Stromal cell of bone marrow (primary cell): ENCODE measurements around the gene MACC1.

Experiments
- DNase-seq: peaks from one replicate; pipeline ENCODE4 v3.0.0-alpha.2; 2012; ENCODE audit warnings: low read depth

The MACC1 gene, protein sequence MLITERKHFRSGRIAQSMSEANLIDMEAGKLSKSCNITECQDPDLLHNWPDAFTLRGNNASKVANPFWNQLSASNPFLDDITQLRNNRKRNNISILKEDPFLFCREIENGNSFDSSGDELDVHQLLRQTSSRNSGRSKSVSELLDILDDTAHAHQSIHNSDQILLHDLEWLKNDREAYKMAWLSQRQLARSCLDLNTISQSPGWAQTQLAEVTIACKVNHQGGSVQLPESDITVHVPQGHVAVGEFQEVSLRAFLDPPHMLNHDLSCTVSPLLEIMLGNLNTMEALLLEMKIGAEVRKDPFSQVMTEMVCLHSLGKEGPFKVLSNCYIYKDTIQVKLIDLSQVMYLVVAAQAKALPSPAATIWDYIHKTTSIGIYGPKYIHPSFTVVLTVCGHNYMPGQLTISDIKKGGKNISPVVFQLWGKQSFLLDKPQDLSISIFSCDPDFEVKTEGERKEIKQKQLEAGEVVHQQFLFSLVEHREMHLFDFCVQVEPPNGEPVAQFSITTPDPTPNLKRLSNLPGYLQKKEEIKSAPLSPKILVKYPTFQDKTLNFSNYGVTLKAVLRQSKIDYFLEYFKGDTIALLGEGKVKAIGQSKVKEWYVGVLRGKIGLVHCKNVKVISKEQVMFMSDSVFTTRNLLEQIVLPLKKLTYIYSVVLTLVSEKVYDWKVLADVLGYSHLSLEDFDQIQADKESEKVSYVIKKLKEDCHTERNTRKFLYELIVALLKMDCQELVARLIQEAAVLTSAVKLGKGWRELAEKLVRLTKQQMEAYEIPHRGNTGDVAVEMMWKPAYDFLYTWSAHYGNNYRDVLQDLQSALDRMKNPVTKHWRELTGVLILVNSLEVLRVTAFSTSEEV

DNA sequence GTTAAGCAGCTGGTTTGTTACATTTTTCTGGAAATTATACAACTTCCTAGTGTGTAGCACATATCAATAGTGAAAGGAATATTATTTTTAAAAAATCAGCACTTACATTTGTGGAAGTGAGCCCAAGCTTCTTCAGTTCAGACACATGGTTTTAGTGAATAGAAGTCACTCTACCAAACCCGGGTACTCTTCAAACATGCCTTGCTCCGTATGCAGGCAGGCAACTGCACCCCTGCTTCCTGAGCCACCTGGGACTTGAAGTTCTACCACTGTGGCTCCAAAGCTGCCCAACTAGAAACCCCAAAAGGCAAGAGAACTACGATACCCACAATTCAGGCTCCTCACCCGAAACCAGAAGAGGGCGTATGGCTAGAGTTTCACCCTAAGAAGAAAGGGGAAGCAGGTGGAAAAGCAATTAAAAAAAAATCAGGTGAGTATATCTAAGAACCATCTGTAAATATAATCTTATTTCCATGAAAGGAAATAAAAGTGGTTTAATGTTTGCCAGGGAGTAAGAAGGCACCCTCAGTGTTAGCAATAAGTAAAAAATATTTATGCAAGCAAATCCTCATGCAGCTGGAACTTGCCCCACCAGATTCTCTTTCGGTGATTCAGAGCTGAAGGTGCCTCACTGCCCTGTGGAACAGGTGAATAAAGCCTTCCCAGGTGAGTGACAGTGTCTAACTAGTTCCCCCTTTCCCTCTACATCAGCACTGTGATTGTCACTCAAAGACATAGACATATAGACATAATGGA is at the start of gene MACC1:
MACC1 (minus strand) TSS at position 192 of the 756 bp plus-strand sequence. CDS start 55,522 bp downstream, outside the sequence.
- DNase-seq, result no peak

DNA sequence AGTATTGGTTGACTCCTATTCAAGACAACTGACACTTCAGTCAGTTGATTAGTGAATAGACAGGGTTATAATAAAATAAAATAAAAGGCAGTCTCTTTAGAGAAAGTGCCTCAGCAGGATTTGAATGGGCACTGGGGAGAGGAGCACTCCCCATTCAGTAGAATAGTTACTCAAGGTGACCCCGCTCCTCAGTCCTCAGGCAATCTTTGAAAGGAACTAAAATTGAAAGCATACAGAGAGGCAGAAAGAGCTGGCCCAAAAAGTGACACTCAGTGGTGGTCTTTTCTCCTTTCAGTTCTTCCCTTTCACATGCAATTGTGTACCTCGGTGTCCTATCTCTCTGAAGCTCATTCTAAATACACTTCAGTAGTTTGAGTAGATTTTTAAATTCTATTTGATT is 47.4 kb upstream of the MACC1 start:
- DNase-seq, result no peak

DNA sequence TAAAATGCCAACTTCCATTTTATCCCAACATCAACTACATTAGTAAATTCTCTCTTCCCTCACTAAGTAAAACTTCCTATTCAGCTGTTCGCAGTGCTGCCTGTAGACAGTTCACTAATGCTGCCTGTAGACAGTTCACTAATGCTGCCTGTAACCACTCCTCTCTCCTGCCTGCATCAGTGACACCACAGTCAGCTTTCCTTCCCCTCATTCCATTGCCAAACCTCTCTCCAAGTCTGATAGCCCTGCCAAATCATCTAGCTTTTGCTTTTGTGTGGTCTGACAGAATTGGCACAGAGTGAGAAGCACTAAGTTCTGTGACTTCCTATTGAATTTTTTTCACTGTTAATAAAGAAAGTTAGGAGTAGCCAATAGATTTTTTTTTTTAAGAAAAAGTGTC is 43.0 kb upstream of the MACC1 start:
- peak; percentile 50 for DNase-seq

DNA sequence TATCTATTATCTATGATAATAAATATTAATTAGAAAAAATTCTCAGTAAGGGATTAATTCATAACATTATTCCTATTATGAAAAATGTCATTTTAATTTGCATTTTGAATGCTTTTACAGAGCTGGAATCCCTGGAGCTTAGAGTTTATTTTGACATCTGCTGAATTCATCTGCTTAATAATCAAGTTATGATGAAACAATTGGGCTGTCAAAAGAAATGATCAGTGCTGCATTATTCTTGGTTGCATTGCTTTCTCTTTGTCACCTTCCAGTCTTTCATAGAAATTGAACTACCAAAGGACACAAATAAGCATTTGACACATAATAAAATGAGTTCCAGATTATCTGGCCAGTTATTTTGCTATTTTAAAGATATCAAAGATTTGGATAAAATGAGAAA is 40.0 kb upstream of the MACC1 start:
- no peak for DNase-seq

DNA sequence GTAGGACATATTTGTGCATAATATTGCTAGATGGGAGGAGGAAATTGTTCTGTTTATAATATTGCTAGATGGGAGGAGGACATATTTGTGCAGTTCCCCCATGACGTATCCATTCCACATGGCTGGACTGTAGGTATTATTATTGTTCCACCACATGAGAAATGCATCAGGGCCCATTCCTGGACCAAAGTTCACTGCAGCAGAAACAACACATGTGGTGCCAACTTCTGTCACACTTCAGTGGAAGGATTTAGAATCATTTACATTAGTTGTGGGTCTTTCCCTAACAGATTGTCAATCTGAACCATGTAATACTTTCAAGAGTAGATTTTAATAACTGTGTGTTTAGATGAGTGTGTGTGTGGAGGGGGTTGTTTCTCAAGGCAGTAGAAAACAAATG is 32.7 kb upstream of the MACC1 start:
- no peak for DNase-seq

DNA sequence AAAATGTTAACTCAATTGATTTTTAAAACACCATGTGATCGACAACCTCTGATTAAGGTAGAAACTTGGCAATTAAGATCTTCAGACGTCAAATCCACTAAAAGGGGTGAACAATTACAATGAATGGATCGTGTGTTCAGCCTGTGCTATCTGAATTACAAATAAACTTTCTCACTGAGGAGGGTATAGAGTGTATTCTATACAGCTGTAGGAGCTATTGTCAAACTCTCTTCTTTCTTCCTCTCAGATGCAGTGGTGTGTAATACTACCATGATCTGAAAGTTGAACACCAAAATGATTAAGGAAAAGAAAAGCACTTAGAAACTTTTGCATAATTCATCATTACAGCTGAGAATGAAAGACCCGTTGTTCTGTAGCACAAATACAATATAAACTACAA is 32.2 kb upstream of the MACC1 start:
- no peak for DNase-seq

DNA sequence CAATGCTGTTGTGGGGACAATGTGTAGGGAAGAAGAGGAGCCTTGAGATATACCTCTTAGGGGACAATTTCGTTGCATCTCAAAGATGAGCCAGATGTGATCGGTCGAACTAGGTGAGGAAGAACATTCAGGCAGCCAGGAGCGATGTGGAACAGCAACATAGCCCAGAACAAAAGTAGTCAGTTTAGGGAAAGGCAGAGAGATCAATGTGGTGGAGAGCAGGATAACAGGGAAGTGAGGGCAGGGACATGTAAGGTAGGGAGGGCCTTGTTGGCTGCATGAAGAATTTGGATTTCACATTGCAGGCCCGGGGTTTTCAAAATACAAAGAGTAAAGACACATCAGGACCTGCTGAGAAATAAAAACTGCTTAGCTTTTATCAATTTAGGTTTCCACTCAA is 29.1 kb upstream of the MACC1 start:
- no peak for DNase-seq

DNA sequence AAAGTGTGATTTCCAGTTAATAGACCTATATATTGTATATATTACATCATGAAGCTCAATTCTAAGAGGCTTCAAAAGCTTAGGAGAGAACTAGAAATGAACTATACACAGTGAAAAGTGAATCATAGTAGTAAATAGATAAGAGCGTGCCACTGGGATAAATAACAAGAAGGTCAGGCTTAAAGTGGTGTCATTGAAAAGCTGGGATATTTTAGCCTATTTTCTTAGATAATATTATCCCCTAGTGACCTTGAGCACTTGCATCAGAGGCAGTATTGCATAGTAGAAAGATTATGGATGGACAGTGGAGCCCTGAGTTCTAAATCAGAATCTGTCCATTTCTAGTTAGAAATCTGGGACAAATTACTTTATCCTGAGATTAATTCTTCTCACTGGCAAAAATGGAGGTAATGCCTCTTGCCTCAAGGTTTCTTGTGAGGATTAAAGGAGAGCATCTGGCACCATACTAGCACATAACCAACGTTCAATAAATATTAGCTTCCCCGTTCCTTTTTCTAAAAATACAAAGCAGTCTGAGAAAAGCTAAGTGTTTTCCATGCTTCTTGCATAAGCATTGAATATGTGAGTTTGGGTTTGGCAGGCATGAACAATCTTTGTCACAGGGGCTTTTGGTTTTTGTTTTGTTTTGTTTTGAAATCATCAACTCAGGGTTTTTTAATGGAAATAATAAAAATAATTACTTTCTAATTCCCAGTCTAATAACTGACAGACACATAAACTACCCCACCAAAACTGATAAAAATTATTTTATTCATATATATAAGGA is 27.3 kb upstream of the MACC1 start:
- no peak for DNase-seq

DNA sequence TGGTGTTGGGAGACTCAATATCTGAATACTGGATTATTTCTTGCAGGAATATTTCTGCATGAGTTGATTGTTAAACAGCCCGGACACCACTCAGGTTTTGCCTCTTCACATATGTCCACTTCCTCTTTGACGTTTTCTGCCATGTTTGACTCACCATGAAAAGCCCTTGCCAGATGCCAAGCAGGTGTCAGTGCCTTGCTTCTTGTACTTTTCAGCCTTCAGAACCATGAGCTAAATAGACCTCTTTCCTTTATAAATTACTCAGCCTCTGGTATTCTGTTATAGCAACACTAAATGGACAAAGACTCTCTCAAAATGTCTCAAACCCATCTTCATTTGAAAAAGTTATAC is 24.7 kb upstream of the MACC1 start:
- no peak for DNase-seq

DNA sequence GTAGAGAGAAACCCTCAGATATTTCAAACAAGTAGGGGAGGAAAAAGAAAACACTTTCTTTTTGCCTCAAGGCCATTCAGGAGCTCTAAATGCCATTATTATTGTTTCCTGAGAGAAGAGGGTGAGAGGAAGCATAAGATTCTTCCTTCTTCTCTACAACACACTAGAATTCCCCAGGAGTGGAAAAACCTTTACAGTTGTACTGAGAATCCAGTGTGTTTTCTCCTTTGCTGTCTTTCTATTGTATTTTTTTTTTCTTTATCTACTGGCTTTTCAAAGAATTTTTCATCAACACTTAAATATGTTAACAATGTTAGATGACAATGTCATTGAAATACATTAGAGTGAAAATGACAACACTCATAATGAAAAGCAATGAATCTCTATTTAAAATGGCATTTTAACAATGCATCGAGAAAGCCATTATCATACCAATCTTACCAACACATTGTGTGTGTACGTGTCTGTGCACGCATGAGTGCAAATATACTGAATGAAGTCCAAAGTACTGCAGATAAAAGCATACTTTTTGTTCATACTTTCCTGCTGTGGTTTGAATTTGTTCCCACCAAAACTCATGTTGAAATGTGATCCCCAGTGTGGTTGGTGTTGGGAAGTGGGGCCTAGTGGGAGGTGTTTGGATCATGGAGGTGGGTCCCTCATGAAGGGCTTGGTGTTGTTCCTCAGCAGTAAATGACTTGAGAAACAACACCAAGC is 24.2 kb upstream of the MACC1 start:
- DNase-seq, result peak; percentile 69

DNA sequence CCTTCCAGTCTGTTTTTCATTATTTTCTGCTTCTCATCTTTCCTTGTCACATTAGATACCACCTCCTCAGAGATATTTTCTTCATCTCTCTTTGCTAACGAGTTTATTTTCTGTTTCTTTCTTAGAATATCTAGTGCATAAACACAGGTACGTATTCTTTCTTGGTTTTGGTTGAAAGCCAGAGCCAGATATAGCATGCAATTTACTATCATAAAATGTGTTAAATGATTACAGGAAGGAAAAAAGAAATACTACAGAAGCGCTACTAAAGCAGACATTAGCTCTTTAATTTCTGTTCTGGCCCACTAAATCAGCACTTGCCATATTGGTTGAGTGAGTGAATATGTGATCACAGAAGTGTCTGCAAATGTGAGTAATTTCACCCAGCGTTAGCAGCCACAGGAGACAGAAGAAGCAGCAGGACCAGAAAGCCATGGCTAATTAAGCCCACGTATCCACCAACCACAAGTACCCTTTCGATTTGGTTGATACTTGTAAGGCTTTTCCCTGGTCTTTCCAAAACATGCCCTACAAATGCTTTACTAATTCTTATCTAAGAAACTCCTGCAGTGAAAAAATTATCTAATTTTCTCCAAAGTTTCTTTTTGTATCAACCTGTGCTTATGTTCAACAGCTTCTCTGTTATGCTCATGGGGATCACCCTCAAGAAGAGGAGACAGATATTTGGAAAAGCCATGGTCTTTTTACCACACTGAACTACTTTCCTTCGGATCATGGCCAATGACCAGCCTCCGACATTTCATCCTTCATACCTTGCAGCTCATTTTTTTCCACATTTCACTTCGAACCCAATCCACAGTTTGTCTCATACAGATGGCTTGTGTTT is 23.1 kb upstream of the MACC1 start:
- DNase-seq, result no peak

DNA sequence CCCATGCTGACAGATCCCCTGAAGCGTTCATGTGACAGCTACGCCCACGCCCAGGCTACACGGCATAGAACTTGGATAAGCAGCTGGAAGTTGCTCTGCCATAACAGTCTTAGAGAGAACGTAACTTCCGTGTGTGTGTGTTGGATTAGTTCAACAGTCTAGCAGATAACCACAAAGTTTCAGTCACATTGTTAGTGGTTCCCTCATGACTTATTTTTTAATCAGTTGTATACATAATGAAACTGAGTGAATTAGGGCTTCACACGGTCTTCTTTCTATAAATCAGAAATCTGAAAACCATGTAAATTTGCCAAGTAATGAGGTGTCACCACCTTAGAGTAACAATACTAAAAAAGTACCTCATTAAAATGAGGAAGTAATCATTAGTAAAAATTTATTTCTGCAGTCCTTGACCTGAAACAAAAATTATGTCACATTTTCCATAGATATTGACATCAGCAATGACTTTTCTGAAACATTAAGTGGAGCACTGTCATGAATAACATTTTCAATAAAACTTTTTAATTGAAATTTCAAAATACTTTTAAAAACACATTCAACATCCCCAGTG is 21.7 kb upstream of the MACC1 start:
- no peak for DNase-seq

DNA sequence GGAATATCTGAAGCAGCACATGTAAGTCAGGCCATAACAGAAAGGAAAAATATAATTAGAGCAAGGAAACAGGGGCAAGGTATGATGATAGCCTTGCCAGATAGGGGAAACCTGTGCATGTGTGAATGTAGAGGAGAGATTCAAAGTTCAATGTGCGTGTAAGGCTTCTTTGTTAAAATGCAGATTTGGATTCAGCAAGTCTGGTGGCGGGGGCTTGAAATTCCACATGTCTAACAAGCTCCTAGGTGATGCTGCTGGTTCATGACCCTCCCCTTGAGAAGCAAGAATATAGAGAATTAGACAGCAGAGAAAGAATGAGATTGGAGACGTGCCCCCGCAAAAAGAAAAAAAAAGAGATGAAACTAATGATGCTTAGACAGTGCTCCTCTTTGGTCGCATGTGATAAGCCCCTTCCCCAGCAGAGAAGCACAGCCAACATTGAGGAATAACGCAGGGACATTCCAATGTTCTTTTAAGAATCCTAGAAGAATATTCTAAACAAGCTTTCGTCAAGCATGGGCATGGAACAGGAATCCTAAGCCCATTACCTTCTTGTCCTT is 21.1 kb upstream of the MACC1 start:
- DNase-seq, result no peak

DNA sequence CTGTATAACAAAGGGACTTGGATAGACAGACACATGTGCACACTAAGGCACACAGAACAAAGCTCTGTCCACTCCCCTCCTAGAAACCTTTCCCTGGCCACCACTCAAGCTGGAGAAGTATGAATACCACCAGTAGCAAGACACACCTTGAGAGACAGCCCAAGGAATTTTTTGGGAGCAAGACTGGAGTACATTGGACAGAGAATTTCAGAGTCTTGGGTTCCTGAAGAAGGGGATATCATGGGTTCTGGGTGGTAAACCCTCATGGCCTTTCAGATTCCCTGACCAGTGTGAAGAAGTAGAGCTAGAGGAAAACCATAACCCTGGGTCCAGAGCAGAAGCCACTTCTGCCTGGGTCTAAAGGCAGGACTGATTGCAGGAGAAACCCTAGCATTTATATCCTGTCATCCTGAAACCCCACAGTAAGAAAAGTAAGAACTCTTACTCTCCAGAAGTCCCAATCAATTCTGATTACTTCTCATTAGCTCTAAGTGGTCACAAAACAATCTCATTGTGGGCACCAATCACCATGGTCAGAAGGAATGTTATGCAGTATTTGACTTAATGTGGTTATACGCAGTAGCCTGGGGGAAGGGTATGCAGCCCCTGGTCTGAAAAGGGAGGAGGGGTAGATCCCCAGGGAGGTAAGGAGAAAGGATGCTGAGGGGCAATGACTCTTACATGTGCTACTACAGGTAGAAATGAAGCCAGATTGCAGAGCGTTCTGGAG is 20.4 kb upstream of the MACC1 start:
- DNase-seq, result no peak

DNA sequence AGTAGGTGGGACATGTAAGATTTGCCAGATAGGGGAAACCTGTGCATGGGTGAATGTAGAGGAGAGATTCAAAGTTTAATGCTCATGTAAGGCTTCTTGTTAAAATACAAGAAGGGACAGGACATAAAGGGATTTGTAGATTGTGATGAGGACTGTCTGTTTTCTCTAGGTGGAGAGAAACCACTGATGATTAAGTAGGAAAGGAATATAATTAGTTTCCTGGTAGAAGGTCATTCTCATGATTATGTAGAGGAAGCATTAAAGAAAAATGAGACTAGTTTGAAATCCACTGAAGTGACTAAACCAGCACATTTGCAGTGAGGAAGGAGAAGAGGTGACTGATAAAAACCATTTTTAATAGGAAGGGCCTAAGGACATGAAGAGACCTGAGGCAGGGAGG is 19.6 kb upstream of the MACC1 start:
- DNase-seq, result no peak

DNA sequence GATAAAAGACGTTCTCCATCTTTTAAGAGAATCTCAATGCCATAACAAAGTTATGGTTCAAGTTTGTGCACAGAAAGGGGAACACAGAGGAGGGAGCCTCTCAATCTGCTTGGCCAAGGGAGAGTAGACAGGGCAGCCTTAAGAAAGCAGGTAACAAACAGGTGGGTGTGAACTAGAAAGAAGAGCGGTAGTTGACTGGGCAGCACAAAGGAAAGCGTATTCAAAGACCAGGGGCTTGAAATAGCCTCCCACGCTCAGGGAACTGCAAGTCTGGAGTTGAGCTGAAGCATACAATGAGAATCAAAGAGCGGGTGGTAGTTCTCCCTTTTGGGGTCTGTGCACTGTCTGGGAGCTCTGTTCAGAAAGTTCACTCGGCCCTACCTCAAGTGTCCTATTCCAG is 18.9 kb upstream of the MACC1 start:
- no peak for DNase-seq

DNA sequence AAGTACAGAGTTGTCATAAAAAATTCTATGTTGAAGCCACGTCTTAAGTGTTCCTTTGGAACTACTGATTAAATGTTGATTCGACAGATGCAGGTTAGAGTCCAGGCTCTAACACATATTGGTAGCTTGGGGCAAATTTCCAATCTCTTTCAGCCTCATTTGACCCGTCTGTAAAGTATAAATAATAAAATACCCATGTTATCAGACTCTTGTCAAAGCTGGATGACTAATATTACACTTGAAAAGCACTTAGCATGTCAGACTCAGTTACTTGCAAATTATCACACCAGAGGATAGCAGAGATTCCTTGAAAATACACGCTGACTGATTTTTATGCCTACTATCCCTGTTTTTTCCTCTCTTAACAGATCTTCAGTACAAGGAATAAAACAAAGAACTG is 18.1 kb upstream of the MACC1 start:
- no peak for DNase-seq

DNA sequence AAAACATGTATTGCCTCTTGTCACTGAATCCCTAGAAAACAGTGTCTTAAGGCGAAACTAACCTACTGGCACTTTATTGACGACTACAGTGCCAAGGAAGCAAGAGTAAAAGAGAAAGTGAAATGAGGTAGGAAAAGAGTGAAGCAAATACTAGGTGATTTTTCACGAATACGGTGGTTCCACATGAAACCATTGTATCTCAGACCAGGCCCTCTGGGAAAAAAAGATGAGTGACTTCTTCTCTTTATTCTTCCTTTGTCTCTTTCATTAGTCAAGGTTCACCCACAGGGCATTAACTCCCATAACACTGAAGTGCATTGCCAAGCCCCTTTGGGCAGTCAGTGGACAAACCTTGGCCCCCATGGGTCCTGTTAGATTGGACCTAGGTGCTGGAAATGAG is 16.2 kb upstream of the MACC1 start:
- DNase-seq, result no peak

DNA sequence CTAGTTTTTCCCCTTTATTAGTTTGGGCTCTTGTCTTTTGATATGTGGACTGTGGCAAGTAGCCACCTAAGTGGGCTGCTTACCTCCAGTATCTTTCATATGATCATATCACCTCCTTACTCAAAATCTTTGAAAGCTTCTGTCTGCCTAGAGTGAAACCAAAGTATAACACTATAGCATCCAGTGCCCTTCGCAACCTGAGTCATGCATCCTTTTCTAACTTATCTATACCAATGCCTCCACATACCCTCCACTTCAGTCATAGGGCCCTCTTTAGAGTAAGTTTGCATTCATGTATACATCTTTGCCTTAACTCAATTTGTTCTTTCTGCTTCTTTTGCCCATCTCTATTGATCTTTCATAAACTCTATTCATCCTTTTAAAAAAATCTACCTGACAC is 15.7 kb upstream of the MACC1 start:
- DNase-seq, result no peak
